ENCODE measurements around the gene WSB1.

Gene WSB1

DNA sequence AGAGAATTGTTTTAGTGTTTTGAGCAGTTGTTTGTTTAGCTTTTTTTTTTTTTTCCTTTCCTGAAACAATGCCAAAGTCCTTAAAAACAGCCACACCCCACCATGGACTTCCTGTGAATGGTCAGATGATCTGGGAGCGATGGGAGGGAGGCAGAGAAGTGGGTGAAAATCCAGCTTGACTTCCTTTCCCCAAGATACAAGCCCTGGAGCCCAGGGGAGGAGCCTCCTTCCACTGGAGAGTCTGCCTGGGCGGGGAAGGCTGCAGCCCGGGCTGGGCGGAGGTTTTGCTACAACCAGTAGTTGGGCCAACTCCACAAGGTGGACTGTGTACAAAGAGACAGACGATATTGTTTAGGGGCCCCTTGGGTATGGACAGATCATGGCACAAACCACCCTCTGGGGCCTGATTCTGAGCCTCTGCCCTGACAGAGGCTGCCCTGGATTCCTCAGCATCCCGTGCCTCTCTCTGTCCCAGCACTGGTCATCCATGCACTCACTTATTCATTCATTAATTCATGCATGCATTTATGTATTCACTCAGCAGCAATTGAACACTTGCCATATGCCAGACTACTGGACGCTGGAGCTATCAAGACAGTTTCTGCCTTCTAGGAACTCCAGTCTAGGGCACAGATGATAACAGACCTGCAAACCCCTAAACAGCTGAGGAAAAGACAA lies 29.8 kb downstream of the WSB1 start:
- Histone ChIP-seq H3K27me3 (ENCODE audit: insufficient read depth, poor library complexity, severe bottlenecking) (no peaks in the 10 kb centered on the region), H3K27ac (replicated peaks) (no peak overlapping the region), H3K4me3 (replicated peaks; ENCODE audit: insufficient read depth, low read length) (no peak overlapping the region)
- no peak for DNase-seq (ENCODE audit: low read depth in 1 of 2, low spot score in 1 of 2)
- no peak for TF ChIP-seq GABPA (IDR thresholded peaks at IDR 0.05; ENCODE audit: low read depth)
- TF ChIP-seq, protein P1, sequence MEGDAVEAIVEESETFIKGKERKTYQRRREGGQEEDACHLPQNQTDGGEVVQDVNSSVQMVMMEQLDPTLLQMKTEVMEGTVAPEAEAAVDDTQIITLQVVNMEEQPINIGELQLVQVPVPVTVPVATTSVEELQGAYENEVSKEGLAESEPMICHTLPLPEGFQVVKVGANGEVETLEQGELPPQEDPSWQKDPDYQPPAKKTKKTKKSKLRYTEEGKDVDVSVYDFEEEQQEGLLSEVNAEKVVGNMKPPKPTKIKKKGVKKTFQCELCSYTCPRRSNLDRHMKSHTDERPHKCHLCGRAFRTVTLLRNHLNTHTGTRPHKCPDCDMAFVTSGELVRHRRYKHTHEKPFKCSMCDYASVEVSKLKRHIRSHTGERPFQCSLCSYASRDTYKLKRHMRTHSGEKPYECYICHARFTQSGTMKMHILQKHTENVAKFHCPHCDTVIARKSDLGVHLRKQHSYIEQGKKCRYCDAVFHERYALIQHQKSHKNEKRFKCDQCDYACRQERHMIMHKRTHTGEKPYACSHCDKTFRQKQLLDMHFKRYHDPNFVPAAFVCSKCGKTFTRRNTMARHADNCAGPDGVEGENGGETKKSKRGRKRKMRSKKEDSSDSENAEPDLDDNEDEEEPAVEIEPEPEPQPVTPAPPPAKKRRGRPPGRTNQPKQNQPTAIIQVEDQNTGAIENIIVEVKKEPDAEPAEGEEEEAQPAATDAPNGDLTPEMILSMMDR (IDR thresholded peaks at IDR 0.05; ENCODE audit: insufficient read depth, low read length), result no peak
- no peak for TF ChIP-seq POLR2AphosphoS5 (IDR thresholded peaks at IDR 0.05; ENCODE audit: low read depth)
- no peak for TF ChIP-seq REST (IDR thresholded peaks at IDR 0.05; ENCODE audit: insufficient replicate concordance, low read depth)
- TF ChIP-seq SPI1 (IDR thresholded peaks at IDR 0.05; ENCODE audit: borderline replicate concordance, low read depth), result no peak

GRCh38 chr17:27324771-27325339 lies 30.9 kb downstream of the WSB1 start:
- no peak for DNase-seq (ENCODE audit: low read depth in 1 of 2, low spot score in 1 of 2)
- Histone ChIP-seq H3K4me3 (replicated peaks; ENCODE audit: insufficient read depth, low read length) (no peak overlapping the region), H3K27me3 (ENCODE audit: insufficient read depth, poor library complexity, severe bottlenecking) (no peaks in the 10 kb centered on the region), H3K27ac (replicated peaks) (no peak overlapping the region)
- no peak for TF ChIP-seq POLR2AphosphoS5 (IDR thresholded peaks at IDR 0.05; ENCODE audit: low read depth)

GRCh38 chr17:27326051-27326450 lies 32.1 kb downstream of the WSB1 start:
- H3K27ac ChIP-seq (replicated peaks), result no peak overlapping the region
- no peak overlapping the region for H3K4me3 ChIP-seq (replicated peaks; ENCODE audit: insufficient read depth, low read length)
- no peak for DNase-seq (ENCODE audit: low read depth in 1 of 2, low spot score in 1 of 2)
- TF ChIP-seq POLR2AphosphoS5 (IDR thresholded peaks at IDR 0.05; ENCODE audit: low read depth), result no peak
- TF ChIP-seq, protein P1 (IDR thresholded peaks at IDR 0.05; ENCODE audit: insufficient read depth, low read length), result no peak
- no peak for TF ChIP-seq REST (IDR thresholded peaks at IDR 0.05; ENCODE audit: insufficient replicate concordance, low read depth)
- no peak for TF ChIP-seq SPI1 (IDR thresholded peaks at IDR 0.05; ENCODE audit: borderline replicate concordance, low read depth)
- H3K27me3 ChIP-seq (ENCODE audit: insufficient read depth, poor library complexity, severe bottlenecking), result no peaks in the 10 kb centered on the region

DNA sequence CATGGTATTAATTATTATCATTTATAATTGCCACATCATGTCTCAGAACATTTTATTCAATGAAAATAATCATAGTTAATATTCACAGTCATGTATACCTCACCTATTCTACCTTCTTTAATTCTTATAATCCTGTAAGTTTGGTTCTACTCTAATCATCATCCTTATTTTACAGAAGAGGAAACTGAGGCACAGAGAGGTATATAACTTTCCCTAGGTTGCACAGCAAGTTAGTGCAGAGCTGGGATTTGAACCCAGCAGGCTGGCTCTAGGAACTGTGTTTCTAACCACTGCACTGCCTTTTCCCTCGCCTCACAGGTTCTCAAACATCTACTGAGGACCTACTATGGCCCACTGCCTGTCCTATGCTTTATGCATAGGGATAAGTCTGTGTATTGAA lies 32.7 kb downstream of the WSB1 start:
- no peak for TF ChIP-seq POLR2AphosphoS5 (IDR thresholded peaks at IDR 0.05; ENCODE audit: low read depth)
- TF ChIP-seq REST (IDR thresholded peaks at IDR 0.05; ENCODE audit: insufficient replicate concordance, low read depth), result no peak
- no peak for TF ChIP-seq GABPA (IDR thresholded peaks at IDR 0.05; ENCODE audit: low read depth)
- TF ChIP-seq SPI1 (IDR thresholded peaks at IDR 0.05; ENCODE audit: borderline replicate concordance, low read depth), result no peak
- TF ChIP-seq, protein P1 (IDR thresholded peaks at IDR 0.05; ENCODE audit: insufficient read depth, low read length), result no peak
- H3K27ac ChIP-seq (replicated peaks), result no peak overlapping the region
- H3K27me3 ChIP-seq (ENCODE audit: insufficient read depth, poor library complexity, severe bottlenecking), result no peaks in the 10 kb centered on the region
- DNase-seq (ENCODE audit: low read depth in 1 of 2, low spot score in 1 of 2), result no peak
- H3K4me3 ChIP-seq (replicated peaks; ENCODE audit: insufficient read depth, low read length), result no peak overlapping the region
